MM.1S (cell line): Measurements from ENCODE around the gene FOXN4.

Source experiments
- CTCF ChIP-seq: fragments of 300-600 bp; sonication (generic); IDR thresholded peaks from 2 replicates; pipeline ENCODE4 v1.5.1; 2016; ENCODE audit warnings: antibody characterized with exemption, low read length, mixed read lengths
- EZH2 ChIP-seq: fragments of 300-600 bp; sonication (generic); optimal IDR thresholded peaks from 2 replicates; pipeline ENCODE3; 2017; ENCODE audit warnings: low read depth, mild to moderate bottlenecking, antibody characterized with exemption, low read length, mixed read lengths

- no peak for TF ChIP-seq CTCF
- no peak for TF ChIP-seq EZH2
Measured at GRCh38 chr12:109236257-109236656, 72.8 kb downstream of the FOXN4 start.
